ENCODE measurements around the gene SLC38A6.

The SLC38A6 gene

DNA sequence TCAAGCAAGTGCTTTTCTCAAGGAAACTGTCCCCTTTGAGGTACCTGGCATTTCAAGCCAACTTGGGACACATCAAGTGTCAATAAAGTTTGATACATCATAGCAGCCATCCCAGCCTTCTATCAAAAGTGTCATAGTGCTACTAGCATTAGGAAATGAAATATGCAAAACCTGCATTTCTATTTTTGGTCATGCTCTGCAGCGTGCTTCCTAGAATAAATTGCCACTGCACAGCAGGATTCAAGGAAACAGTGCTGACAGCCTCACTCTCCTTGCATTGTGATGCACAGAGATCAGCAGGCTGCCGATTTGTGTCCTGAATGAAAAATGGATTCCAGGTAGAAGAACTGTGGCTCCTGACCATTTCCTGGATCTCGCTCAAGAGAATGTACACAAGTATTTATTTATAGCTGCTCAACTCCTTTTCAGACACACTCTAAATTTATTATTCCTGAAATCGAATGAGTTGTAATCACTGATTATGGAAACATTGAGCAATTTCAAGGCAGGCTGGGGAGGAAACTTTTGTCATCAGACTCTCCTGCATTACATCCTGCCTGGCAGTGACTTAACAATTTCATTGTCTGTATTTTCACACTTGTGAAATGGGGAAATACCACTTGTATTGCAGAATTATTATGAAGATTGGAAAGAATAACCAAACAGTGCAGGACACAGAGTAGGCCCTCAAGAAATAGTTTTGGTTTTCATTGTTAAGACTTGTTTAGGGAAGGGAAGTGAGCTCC, 120.9 kb downstream of the SLC38A6 start:
- H3K4me3 ChIP-seq (ENCODE audit: low read depth, low read length), result no peak overlapping the region

All from iPS-11a (cell line).